Stimulated activated CD8-positive, alpha-beta memory T cell treated with anti-CD3 and anti-CD28 coated beads, Interleukin-7, amount 100 ng/mL, for 48 hours (primary cell): ENCODE results near the gene HRK.

Source experiments
- DNase-seq, 2 donors: peaks; one replicate each; pipeline ENCODE4 v3.0.0-alpha.2; 2020; ENCODE audit warnings: low read depth in 1 of 2; ENCODE audit errors: extremely low read depth in 1 of 2

Gene HRK

GRCh38 chr12:116901612-116902011 lies 20.4 kb upstream of the HRK start:
- DNase-seq: no peak

DNA sequence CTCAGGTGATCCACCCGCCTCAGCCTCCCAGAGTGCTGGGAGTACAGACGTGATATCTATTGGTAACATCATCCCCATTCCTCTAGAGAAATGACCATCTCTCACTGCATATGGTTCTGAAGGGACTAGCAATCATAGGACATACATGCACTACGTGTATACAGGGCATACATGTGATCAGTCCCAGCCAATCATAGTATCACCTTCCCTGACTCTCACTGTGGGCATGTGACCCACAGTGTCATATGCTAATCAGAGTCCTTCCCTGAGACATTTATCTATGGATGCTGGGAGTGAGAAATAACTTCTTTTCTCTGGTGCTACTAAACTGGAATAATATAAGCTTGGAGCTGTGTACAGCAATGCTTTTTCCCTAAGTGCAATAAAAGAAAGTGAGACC lies 17.4 kb upstream of the HRK start:
- no peak for DNase-seq

DNA sequence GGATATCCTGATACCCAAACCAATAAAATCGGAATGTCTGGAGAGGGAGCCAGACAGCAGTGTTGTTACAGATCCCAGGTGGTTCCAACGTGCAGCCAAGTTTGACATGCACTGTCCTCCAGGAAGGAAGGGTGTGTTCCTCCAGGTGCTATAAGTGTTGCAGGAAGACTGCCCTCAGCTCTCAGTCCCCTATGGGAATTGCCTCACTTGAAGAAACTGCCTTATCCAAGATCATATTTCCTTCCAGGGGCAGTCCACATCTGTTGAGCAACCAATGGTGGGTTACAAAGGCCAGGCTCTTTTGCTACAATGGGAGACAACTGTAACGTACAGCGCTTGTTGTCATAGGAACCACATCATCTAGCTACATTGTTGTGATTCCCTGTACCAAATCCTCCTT lies 16.2 kb upstream of the HRK start:
- DNase-seq: no peak

GRCh38 chr12:116896411-116896924 lies 15.2 kb upstream of the HRK start:
- no peak for DNase-seq

GRCh38 chr12:116894913-116895312 lies 13.7 kb upstream of the HRK start:
- no peak for DNase-seq

DNA sequence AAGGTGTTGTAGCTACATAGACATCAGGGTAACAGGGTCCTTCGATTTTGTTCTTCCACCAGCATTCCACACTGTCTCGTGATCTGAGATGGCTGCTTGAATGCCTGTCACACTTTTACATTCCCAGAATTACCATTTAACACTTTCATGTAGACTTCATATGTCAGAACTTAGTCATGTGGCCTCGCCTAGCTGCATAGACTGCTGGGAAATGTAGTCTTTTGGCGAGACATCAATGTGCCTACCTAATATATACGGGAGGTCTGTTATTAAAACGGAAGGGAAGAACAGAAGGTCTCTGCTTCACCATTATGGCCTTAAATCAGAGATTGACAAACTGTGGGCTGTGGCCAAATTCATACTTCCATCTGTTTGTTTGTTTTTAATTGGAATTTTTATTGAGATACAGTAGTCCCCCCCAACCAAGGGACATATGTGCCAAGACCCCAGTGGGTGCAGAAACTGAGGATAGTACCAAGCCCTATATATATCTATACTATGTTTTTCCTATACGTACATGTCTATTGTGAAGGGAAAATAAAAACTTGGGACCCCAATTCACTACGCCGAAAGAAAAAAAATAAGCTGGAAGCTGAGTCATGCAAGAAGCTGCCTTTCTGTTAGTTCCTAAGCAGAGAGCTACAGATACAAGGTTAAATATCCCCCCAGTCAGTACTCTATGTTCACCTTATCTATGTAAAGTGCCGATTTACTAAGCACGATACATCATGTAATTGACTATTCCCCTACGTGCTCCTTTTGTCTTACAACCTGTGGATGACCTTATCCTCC lies 11.3 kb upstream of the HRK start:
- DNase-seq: no peak

DNA sequence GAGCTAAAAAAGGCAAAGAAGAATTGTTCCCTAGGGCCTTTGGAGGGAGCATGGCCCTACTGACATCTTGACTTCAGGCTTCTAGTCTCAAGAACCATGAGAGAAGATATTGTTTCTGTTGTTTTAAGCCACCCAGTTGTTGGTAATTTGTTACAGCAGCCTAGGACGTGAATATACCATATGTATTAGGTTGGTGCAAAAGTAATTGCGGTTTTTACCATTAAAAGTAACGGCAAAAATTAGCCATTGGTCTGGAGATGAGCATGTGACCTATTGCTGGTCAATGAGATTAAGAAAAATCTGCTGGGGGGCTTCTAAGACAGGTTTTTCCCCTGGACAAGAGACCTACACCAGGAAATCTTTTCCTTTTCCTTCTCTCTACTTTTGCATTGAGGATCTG lies 9.8 kb upstream of the HRK start:
- DNase-seq: no peak

GRCh38 chr12:116890330-116890729 lies 9.1 kb upstream of the HRK start:
- DNase-seq: no peak

DNA sequence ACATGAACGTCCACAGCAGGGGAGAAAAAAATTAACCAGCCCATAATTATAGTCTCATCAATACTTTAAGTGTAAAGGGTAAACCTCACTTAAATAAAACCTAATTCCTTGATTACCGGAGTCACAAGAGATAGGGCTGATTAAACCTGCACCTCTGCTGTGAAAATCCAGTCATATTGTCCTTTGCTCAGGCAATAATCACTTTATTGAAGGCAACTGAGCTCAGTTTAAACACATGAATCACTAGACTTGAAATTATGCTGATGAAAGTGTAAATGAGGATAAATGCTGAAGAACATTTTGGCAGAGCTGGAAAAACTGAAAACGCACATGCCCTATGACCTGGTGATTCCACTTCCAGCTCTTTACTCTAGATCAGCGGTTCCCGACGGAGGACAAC lies 6.7 kb upstream of the HRK start:
- DNase-seq: no peak

GRCh38 chr12:116887244-116887643 lies 6.0 kb upstream of the HRK start:
- DNase-seq: no peak

DNA sequence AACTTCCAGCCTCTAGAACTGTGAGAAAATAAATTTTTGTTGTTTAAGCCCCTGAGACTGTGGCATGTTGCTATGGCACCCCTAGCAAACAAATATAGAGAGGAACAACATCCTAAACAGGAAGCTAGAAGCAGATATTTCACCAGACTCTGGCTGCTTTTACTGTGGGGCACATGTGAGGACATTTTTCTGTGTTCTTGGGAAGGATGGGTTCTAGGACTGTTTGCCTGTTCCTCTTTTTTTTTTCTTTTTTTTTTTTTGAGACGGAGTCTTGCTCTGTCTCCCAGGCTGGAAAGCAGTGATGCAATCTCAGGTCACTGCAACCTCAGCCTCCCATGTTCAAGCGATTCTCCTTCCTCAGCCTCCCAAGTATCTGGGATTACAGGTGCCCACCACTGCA lies 4.2 kb upstream of the HRK start:
- no peak for DNase-seq

GRCh38 chr12:116884871-116885270 lies 3.6 kb upstream of the HRK start:
- DNase-seq: no peak

DNA sequence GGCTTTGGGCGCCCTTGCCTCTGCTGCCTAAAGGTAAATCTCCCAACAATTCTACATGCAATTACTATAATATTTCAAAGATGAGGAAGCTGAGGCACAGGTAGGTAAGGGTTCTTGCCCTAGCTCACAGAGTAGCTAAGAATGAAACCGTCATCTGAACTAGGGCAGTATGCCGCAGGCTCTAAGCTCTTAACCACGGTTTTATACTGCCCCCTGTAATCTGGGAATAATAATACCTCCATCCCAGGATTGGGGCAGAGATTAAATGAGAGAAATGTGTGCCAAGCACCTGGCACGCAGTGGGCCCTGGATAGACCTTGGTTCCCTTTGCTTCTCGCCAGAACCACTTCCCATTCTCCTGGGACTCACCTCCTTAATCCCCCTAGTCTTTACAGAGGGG lies 1.5 kb upstream of the HRK start:
- no peak for DNase-seq

DNA sequence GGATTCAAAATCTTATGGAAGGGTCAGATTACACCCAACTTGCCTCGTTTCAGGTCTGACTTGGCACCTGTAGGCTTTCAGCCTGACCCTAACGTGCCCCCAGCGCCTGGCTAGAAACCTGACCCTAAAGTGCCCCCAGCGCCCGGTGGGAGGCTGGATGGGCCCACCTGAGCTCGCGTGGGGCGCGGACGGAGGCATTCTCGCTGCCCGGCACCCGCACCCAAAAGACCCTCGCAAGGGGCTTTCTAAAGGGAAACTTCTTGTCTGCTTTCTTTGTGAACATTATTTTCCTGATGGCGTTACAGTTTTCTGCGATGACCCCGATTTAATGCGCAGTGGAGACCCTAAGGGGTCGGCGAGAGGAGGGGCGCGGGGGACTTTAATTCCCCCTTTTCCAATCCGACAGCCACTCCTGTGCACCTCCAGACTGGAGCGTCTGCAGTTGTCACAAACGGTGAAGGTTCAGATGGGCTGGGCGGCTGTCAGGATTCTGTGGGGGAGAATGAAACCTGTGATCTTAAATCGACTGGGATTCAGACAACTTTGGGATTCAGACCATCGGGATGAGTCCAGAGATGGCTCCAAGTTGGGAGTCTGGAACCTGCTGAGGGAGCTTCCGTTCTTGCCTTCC lies 751 bp upstream of the HRK start:
- no peak for DNase-seq

DNA sequence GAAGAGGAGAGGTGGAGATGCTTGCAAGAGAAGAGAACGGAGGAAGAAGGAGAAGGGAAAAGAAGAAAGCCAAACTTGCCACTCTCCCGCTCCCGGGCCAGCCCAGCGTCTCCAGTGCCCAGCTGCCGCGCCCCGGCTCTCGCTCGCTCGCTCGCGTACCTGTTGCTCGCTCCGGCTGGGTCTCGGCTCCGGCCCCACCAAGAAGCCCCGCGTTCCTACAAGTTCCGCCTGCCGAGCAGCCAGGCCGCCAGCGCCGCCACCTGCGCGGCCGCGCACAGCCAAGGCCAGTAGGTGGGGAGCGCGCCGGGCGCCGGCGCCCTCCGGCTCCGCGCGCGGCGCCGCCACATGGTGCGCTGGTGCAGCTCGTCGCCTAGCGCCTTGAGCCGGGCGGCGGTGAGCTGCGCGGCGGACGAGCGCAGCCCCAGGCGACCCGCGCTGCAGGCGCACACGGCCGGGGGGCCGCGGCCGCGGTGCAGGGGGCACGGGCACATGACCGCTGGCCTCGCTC lies 370 bp downstream of the HRK start:
- DNase-seq: peak in 1 of 2 donors; percentile 9

- DNase-seq: no peak
Observed at GRCh38 chr12:116880213-116880816, 926 bp downstream of the HRK start.

- no peak for DNase-seq
Observed at GRCh38 chr12:116879509-116880212, 1.6 kb downstream of the HRK start.

GRCh38 chr12:116878567-116879508 lies 2.4 kb downstream of the HRK start:
- no peak for DNase-seq

DNA sequence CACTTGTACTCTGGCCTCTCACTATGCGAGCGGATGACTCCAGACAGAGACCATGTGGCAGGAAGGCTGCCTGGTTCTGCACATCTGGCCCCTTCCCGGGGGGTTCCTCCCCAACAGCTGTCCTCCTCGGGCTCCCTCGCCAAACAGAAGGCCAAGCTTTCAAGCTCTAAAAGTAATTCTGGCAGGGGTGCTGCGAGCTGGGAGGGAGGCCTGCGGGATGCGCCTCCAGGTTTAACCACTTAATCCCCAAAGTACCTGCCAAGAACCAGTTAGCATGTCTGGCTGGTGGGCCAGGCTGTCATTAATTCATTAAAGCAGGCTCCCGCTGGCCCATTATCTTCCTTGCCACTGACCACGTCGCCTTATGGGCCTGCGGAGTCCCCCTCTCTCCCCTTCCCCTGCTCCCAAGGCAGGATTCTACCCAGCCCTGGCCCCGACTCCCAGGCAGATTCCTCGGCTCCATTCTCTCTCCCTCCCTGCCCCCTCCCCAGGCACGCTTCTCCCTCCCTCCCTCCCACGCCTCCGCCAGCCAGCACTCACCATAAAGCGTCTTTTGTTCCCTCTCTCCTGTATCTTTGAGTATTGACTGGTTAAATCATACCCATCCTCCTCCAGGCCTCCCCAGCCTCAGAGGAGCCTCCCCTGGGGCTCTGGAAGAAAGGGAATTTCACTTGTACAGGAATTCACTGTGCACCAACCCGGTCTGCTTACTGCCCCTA lies 4.9 kb downstream of the HRK start:
- no peak for DNase-seq
